GM10266 (cell line): ENCODE data around the gene HIPK2.
A peak's percentile ranks its signal among the peaks of the same experiment; 100 is the strongest.

Experiments used
- DNase-seq: peaks from one replicate; pipeline ENCODE4 v3.0.0; 2012; ENCODE audit errors: extremely low spot score
- TF ChIP-seq, protein P1 (sequence below): IDR thresholded peaks from 2 replicates; pipeline ENCODE4 v1.5.1; 2012; ENCODE audit warnings: mild to moderate bottlenecking, low read depth; ENCODE audit not compliant: control insufficient read depth, insufficient read depth; ENCODE audit errors: missing control alignments

The HIPK2 gene

DNA sequence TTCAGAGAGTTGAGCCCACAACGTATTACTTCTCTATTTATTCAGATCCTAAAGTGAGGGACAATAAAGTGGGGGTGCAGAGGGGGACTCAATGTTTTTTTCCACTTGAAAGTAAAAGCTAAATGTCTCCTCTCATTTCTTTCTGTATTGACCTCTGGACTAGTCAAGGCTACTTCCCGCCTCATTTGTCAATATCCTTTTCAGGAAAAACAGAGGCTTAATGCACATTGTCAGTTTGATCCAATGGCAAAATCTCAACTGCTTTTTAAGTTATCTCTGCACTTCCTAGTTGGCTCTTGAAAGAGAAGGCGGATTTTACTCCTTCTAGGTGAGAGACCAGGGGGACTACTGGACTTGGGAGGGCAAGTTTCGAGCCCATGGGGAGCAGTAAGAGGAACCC lies 56.4 kb downstream of the HIPK2 start:
- no peak for DNase-seq
- TF ChIP-seq, protein P1, sequence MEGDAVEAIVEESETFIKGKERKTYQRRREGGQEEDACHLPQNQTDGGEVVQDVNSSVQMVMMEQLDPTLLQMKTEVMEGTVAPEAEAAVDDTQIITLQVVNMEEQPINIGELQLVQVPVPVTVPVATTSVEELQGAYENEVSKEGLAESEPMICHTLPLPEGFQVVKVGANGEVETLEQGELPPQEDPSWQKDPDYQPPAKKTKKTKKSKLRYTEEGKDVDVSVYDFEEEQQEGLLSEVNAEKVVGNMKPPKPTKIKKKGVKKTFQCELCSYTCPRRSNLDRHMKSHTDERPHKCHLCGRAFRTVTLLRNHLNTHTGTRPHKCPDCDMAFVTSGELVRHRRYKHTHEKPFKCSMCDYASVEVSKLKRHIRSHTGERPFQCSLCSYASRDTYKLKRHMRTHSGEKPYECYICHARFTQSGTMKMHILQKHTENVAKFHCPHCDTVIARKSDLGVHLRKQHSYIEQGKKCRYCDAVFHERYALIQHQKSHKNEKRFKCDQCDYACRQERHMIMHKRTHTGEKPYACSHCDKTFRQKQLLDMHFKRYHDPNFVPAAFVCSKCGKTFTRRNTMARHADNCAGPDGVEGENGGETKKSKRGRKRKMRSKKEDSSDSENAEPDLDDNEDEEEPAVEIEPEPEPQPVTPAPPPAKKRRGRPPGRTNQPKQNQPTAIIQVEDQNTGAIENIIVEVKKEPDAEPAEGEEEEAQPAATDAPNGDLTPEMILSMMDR, result no peak

DNA sequence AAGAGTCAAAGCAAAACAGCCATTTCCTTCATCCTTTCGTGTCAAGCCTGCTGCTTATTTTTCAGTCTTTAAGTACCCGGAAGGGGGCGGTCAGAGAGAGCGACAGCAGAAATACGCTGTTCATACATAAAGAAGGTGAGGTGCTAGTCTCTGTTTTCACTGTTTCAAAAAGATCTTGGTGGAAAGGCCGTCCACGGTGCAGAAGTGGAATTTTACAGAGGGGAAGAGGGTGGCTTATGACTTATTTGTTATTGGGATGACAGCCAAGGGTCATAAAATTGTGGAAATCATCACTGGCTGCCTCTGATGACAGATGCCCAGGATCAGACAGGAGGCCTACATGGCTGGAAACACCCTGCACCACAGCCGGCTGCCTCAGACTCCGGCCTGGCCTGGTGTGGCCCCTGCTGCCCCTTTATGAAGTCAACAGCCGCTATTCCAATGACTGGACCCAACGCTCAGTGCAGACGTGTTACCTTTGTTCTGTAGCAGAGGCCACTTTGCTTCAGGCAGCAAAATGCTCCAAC lies 57.0 kb downstream of the HIPK2 start:
- peak; percentile 43 for DNase-seq
- TF ChIP-seq, protein P1, result peak; percentile 2

DNA sequence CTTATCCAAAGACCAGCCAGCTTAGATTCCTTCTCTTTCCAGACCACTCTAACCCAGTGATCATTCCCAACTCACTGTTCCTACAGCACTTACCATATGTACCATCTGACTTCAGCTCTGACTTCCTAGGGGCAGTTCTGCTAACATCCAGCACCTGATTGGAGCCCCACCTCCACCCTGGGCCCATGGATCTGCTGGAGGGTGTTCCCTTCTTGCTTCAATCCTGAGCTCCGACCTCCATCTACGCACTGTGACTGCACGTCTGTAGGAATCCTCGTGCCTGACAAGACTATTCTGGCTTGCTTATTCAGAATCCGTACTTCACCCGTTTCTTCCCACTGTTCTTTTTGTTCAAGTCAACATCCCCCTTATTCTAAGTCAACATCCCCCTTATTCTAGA lies 57.6 kb downstream of the HIPK2 start:
- no peak for DNase-seq
- TF ChIP-seq, protein P1, result no peak

DNA sequence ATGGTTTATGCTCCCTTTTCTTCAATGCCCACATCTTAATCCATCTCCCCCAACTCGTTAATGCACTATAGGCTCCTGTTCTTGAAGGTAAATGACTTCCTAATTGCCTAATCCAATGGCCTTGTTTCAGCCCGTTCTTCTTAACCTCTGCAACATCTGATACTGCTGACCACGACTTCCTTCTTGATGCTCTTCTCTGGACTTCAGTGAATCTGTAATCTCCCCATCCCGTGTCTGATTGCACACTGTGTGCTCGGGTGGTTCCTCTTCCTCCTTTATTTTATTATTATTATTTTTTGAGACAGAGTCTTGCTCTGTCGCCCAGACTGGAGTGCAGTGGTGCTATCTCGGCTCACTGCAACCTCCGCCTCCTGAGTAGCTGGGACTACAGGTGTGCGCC lies 58.9 kb downstream of the HIPK2 start:
- TF ChIP-seq, protein P1, result no peak
- no peak for DNase-seq

DNA sequence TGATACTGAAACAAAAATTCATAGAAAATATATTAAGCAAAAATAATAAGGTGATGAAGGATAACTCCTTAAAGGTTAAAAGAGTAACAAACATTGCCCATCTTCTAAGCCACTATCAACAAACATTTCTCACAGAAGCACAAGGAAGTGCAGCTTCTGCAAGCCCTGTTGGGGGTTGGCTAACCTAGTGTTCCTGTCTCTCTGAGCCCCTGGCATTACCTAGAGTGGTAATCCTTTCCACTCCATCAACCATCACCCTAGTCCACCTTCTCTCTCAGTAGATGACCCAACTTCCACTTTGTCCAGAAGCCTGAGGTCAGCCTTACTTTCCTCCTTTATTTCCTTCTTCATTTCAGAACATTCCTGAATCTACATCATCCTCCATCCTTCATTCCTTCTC lies 59.7 kb downstream of the HIPK2 start:
- TF ChIP-seq, protein P1, result no peak
- DNase-seq, result no peak

DNA sequence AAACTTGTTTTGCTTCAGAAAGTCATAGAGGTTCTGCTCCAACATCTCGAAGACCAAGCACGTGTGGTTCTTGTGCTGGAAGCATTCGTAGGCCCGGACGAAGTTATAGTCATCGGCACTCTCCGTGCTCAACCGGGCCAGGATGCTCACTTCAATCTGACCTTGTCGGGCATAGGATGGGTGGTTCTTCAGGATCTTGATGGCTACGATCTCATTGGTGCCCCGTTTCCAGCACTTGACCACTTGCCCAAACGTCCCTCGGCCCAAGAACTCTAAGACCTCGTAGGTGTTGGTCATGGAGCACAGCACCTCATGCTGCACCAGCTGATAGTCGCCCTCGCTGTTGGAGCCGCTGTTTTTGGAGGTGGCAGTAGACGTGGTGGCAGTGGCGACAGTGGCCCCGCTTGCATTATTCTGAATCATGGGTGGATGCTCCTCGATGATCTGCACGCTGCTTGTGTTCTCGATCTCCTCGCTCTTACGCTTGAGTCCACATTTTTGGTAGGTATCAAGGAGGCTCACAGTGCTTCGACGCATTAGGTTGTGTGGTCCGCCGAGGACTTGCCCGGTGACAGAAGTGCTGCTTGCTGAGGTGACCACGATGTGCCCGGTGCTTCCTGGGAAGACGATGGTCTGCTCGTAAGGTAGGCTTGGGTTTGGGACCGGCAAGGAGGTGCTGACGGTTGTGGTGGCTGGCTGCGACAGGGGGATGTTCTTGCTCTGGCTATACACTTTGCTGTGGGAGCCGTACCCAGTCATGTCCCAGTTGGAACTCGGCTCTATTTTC lies 61.4 kb downstream of the HIPK2 start:
- TF ChIP-seq, protein P1, result no peak
- DNase-seq, result no peak

DNA sequence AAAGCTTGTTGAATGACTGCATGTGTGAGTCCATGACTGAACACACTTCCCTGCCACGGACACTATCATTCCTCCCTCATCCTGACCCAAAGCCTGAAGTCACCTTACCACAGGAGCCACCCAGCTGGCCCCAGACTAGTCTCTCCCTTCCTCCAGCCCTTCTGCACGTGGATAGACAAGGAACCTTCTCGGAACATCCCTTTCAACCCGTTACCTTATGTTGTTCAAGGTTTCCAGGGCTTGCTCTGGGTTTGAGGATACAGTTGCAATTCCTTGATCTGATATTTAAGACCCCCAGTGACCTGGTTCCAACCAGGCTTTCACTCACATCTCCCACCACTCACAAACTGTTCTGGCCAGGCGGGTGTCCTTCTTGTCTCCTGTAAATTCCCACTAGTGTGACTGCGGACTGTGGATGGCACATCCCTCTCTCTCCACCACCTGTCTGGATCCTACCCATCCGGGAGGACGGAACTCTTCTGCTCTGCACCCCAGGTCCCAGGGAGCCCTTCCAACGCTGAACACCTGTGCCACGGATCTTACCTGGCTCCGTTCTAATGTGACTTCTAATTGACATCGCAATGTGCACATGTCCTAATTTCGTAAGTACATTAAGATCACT lies 62.5 kb downstream of the HIPK2 start:
- DNase-seq, result no peak
- TF ChIP-seq, protein P1, result no peak
